HG03432 (cell line): Measurements from ENCODE around the gene CCDC6.
A peak's percentile ranks its signal among the peaks of the same experiment; 100 is the strongest.
"Not testable (repeated sequence)": the region's sequence is repeated elsewhere in the genome, so short reads cannot be mapped to it uniquely, and the experiment has no call there.

Source experiments
- ATAC-seq: cut with Tn5 transposase; IDR thresholded peaks from one replicate; pipeline ENCODE4 v1.9.1; 2021; ENCODE audit warnings: mild to moderate bottlenecking, moderate library complexity; ENCODE audit not compliant: unreplicated experiment

Gene CCDC6

DNA sequence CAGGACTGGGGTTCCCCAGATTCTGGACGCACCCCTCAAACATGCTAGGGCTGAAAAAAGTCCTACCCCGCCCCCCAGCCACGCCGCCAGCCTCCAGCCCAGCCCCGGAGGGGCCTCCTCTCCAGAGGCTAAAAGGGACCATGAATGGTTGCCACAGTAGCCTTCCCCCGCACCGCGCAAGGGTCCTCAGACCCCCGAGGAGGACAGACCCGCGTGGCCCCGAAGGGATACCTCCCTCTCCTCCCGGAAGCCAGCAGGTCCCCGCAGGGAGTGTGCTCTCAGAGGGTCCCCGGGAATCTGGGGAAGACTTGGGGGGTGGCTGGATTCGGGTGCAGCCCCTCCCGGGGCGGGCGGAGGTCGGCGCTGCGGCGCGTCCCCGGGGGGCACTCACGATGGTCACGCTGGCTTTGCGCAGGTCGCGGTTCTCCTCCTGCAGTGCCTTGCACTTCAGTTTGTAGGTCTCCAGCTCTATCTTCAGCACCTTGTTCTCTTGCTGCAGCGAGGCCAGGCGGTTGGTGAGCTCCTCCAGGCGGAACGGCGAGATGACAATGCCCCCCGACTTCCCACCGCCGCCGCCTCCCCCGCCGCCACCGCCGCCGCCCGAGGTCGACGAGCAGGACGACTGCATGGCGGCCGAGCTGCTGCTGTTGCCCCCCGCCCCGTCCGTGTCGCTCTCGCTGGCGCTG lies 482 bp downstream of the CCDC6 start:
- ATAC-seq, result no peak

GRCh38 chr10:59905066-59905730 lies 1.2 kb downstream of the CCDC6 start:
- ATAC-seq, result peak; percentile 44

- no peak for ATAC-seq
These were observed 1.8 kb downstream of the CCDC6 start for GRCh38 chr10:59904426-59905065.

- no peak for ATAC-seq
These were observed 2.5 kb downstream of the CCDC6 start for GRCh38 chr10:59903871-59904270.

GRCh38 chr10:59902016-59902415 lies 4.3 kb downstream of the CCDC6 start:
- ATAC-seq, result no peak

DNA sequence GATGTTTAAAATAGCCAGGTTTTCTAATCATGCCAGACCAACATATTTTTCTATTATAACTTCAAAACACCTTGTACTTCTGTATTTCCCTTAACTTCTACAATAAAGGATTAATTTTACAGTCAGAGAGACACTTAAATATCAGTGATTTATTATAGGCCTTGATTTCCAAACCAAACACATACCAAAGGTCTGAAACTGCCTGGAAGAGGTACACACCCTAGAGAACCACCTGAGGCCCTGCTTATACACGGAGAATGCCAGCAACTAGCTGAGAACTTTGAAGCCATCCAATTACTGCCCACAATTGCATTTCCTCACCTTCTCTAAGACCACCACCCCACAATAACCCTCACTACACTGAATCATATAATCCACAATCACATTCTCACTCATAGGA lies 4.9 kb downstream of the CCDC6 start:
- ATAC-seq, result no peak

DNA sequence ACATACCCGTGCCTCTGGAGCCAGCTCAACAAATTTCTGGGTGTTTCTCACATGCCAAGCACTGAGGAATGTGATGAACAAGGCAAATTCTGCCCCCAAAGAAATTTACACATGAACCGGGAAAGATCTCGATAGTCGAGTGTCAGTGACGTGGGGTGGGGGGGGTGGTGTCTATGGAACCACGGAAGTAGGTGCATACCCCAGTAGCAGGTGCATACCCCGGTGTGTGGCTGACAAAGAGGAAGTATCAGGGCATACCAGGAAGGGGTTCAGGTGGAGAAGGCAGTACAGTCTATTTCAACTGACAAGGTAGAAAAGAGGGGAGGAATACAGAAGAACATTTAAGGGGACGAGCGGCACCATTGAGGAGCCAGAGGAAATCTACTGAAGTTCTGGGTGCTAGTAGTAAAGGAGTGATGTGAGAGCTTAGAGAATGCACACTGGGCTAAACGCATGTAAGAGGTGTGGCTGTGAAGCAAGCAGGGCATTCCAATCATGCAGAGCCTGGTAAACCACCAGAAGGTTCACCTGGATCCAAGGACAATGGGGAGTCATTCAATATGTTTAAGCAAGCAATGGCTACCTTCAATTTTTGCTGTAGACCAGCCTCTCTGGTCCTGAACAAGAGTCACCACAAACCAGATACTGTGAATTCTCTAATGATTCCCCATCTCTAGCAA lies 6.2 kb downstream of the CCDC6 start:
- no peak for ATAC-seq

DNA sequence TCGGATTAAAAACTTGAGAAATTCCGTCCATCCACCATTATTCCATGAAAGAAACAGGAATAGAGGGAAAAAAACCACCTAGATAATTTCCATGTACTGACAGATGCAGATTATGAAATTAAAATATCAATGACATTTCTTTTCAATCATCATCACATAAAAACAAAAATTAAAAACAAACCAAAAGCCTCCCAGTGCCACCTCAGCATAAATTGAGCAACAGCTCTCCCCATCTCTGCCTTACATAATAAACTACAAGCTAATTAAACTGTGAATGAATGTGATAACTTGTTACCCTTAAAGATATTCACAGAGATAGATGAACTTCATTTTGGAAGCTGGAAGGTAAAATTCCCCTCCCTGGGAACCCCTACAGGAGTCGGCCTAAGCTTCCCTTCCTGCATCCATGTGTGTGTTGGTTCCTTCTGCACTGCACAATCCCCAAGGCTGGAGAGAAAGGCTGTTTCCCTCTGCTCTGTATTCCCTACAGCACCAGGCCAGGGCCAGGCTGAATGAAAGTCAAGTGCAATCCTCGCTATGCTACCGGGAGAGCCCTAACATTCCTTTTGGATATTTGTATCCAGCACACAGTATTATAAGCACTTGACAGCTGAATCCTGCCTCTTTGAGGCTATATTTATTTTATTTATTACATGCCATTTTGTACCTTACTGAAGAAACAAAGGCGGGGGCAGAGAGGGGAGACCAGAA lies 8.1 kb downstream of the CCDC6 start:
- no peak for ATAC-seq

DNA sequence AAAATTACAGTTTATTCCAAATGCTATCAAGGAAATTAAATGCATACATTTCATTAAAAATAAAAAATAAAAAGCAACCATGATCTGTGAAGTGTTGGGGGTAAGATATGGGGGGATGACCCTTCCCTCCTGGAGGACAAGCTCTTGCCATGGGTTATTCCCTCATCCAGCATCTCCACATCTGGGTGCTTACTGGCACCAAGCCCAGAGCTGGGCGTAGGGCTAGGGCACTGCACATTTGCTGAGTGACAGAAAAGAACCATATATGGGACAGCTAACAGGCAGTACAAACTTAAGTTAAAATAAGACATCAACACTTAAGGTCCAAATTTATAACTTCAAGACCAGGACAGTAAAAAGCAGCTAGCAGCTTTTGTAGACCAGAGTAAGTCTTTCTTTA lies 10.2 kb downstream of the CCDC6 start:
- ATAC-seq, result no peak

- ATAC-seq, result no peak
These were observed 10.7 kb downstream of the CCDC6 start for GRCh38 chr10:59895629-59896116.

DNA sequence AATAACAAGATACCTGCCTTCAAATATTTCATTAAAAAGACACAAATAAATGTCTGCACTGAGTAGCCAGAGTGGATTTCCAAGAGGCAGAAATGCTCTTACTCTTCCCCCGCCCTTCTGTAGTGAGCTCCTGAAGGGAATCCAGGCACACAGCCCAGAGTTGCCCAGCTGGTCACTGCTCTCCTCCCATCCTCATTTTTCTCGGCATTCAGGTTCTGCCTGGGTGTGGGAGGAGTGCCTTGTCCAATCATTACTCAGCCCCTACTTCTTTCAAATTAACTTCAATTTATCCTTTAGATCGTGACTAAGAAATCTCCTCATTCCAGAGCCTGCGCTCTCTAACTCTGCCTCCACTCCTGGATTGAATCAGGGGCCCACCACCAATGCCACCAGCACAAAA lies 12.2 kb downstream of the CCDC6 start:
- no peak for ATAC-seq

GRCh38 chr10:59892697-59893096 lies 13.7 kb downstream of the CCDC6 start:
- no peak for ATAC-seq

DNA sequence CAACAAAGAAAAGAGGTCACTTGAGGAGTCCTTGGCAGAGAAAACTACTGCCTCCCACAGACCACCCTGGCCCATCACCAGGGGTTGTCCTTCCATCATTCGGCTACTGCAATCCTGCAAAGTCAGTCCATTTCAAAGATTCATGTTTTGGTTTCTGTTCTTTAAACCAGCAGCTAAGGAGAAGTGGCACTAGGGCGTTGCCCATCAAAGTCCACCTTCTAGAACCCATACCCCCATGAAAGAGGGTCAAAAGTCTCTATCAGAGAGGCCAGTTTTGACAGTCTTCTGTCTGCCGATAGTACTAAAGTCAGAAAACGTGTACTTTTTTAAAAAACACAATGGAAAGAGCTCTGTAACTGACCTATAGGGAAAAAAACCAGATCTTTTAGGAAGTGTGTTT lies 14.4 kb downstream of the CCDC6 start:
- no peak for ATAC-seq

- ATAC-seq, result peak; percentile 42
These were observed 15.0 kb downstream of the CCDC6 start for GRCh38 chr10:59891349-59891748.

GRCh38 chr10:59888781-59889435 lies 17.4 kb downstream of the CCDC6 start:
- ATAC-seq, result no peak

- no peak for ATAC-seq
These were observed 18.2 kb downstream of the CCDC6 start for GRCh38 chr10:59887972-59888640.

DNA sequence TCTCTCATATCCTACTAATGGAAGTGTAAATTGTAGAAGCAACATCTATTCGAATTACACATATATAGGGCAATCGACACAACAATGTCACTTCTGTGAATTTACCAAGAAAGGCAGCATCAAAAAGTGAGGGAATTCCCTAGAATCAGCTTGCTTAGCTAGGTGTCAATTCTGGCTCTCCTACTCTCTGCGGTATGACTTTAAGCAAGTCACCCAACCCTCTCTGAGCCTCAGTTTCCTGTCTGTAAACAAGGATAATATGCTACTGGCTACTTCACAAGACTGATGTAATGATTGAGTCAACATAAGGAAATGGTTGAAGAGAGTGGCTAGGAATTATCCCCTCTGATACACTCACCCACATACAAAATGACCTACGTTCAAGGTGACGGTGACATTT lies 19.4 kb downstream of the CCDC6 start:
- no peak for ATAC-seq

DNA sequence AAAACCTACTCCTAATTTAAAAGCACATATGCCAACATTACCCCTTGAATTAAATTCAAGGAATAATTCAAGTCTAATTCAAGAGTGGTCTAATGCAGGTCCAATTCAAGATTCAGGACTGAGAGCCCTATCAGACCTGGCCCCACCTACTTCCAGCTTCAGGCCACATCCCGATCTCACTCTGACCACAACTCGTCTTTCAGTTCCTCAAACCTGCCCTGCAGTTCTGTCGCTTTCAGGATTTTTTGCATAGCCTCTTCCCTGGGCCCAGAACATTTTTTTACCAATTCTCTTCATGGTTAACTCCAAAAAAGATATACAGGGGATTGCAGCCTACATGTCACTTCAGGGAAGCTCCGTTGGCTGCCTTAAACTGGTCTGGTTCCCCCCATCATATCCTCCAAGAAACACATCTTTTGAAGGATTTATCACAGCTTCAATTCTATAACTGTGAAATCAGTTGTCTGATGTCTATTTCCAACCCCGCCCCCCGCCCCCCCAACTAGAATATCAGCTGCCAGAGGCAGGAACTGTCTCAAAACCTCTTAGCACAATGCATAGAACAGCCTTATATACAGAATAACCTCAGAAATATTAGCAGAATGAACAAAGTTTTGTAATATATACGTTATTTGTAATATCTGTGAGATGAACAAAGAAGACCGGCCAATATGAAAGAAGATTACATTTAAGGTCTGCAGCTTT lies 20.8 kb downstream of the CCDC6 start:
- ATAC-seq, result peak; percentile 84

DNA sequence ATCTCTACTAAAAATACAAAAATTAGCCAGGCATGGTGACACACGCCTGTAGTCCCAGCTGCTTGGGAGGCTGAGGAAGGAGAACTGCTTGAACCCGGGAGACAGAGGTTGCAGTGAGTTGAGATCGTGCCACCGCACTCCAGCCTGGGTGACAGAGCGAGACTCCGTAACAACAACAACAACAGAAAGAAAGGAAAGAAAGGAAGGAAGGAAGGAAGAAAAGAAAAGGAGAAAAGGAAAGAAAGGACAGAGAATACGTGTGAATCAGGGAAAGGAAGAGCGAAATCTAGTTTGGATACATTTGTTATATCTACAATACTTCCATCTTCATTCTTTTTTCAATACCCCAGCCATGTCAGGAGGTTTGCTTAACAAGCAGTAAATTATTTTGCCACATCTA lies 21.5 kb downstream of the CCDC6 start:
- ATAC-seq, result not testable (repeated sequence)
